CD4-positive, alpha-beta T cell (primary cell): ENCODE results near the gene ZNF507. TPM values are rescaled to one million over a fixed set of nuclear protein-coding genes. Genes with fewer than 3 reads are reported as not detected.

Source experiments
- ATAC-seq: fragments of 200-7000 bp; cut with Tn5 transposase; one replicate; pipeline ENCODE4 v1.10.0; 2022; ENCODE audit warnings: mild to moderate bottlenecking; ENCODE audit not compliant: poor library complexity
- CTCF ChIA-PET: fragments of 350-600 bp; sonication (Branson Sonifier 250); formaldehyde crosslinking; loops from one replicate; lab custom pipeline; 2021; ENCODE audit warnings: antibody characterized with exemption, inconsistent platforms; lab: Charles Lee
- POLR2A ChIA-PET: fragments of 350-600 bp; sonication (Branson Sonifier 250); formaldehyde crosslinking; loops from one replicate; lab custom pipeline; 2021; ENCODE audit warnings: antibody characterized with exemption, inconsistent platforms; lab: Charles Lee
- DNase-seq, 14 experiments: peaks; one replicate each; pipeline ENCODE4 v3.0.0-alpha.2; 2013 to 2020; ENCODE audit warnings: mixed read lengths in 2 of 14
- H3K27ac ChIP-seq, 2 donors: one replicate each; pipeline versions ENCODE4 v1.5.1 to v1.7.0; 2013; ENCODE audit warnings: low read length in 2 of 2, low read depth in 1 of 2, mild to moderate bottlenecking in 1 of 2
- H3K27me3 ChIP-seq, 2 experiments: 1 replicate in 1 of 2; 2 replicates in 1 of 2; pipeline versions ENCODE4 v1.6.1 to v1.7.0; 2013; ENCODE audit warnings: low read length in 2 of 2, control low read depth in 1 of 2, mild to moderate bottlenecking in 1 of 2, moderate library complexity in 1 of 2; ENCODE audit not compliant: insufficient read depth in 2 of 2, control insufficient read depth in 1 of 2
- H3K36me3 ChIP-seq: one replicate; pipeline ENCODE4 v1.6.1; 2013; ENCODE audit warnings: low read length, control low read depth; ENCODE audit not compliant: insufficient read depth
- H3K4me1 ChIP-seq: one replicate; pipeline ENCODE4 v1.6.1; 2013; ENCODE audit warnings: low read length, control low read depth; ENCODE audit not compliant: insufficient read depth
- H3K4me3 ChIP-seq: one replicate; pipeline ENCODE4 v1.5.1; 2013; ENCODE audit warnings: mild to moderate bottlenecking, low read length, moderate library complexity
- H3K9me3 ChIP-seq, 2 experiments: 1 replicate in 1 of 2; 2 replicates in 1 of 2; pipeline versions ENCODE4 v1.6.1 to v1.7.0; 2013; ENCODE audit warnings: low read length in 2 of 2, mild to moderate bottlenecking in 2 of 2, control low read depth in 1 of 2, moderate library complexity in 1 of 2; ENCODE audit not compliant: control insufficient read depth in 1 of 2, insufficient read depth in 1 of 2
- H3K27ac Mint-ChIP-seq: one replicate; pipeline ENCODE4 v1.8.0; 2020; ENCODE audit warnings: mixed read lengths
- H3K27me3 Mint-ChIP-seq: one replicate; pipeline ENCODE4 v1.8.0; 2021; ENCODE audit warnings: mixed read lengths
- H3K36me3 Mint-ChIP-seq: one replicate; pipeline ENCODE4 v1.8.0; 2021; ENCODE audit warnings: low read depth, mixed read lengths
- H3K4me1 Mint-ChIP-seq: one replicate; pipeline ENCODE4 v1.8.0; 2021; ENCODE audit warnings: low read depth, mixed read lengths
- H3K4me3 Mint-ChIP-seq: one replicate; pipeline ENCODE4 v1.8.0; 2020; ENCODE audit warnings: mild to moderate bottlenecking, mixed read lengths
- H3K9me3 Mint-ChIP-seq: one replicate; pipeline ENCODE4 v1.8.0; 2020; ENCODE audit warnings: mixed read lengths
- CTCF ChIP-seq: fragments of 200-600 bp; IDR thresholded peaks from one replicate; pipeline ENCODE4 v1.8.0; 2022; ENCODE audit warnings: antibody characterized with exemption, mild to moderate bottlenecking
- intact Hi-C, 2 experiments: fragments of 100-400 bp; cut with DNase I in 1 of 2; cut with micrococcal nuclease in 1 of 2; formaldehyde crosslinking; loops; one replicate each; pipeline versions ENCODE4 v1.15.1 to v1.9.0; 2023 to 2025; cut with DNase I, micrococcal nuclease
- total RNA-seq, 174 experiments: library from RNA in 2 of 174; stranded (reverse) in 2 of 174; gene quantifications; one replicate each; pipeline ENCODE4 v1.2.3 and lab custom pipeline; 2021 to 2026

Gene ZNF507
- total RNA-seq, 2 experiments from 2014 or later: 30.4 to 31.3 TPM

- H3K9me3 Mint-ChIP-seq: no peaks in the 10 kb centered on the region
- intact Hi-C loops: no loop called here
- ATAC-seq (no peak), DNase-seq (no peak)
- Histone ChIP-seq H3K4me3 (no peak overlapping the region), H3K4me1 (no peaks in the 10 kb centered on the region), H3K9me3 (no peaks in the 10 kb centered on the region), H3K36me3 (no peaks in the 10 kb centered on the region), H3K27ac (no peak overlapping the region), H3K27me3 (no peaks in the 10 kb centered on the region)
- no peaks in the 10 kb centered on the region for H3K36me3 Mint-ChIP-seq
- no peaks in the 10 kb centered on the region for H3K27me3 Mint-ChIP-seq
- H3K4me3 Mint-ChIP-seq: no peak overlapping the region
- H3K27ac Mint-ChIP-seq: no peak overlapping the region
- TF ChIP-seq CTCF: no peak
- CTCF ChIA-PET: no interaction called here
- POLR2A ChIA-PET: no interaction called here
- H3K4me1 Mint-ChIP-seq: peaks cover 4% of the 10 kb centered on the region
Measured at GRCh38 chr19:32427536-32427935, 82.1 kb downstream of the ZNF507 start.

- Mint-ChIP-seq H3K27ac (no peak overlapping the region), H3K4me3 (no peak overlapping the region), H3K27me3 (no peaks in the 10 kb centered on the region), H3K4me1 (no peaks in the 10 kb centered on the region), H3K36me3 (peaks cover 33% of the 10 kb centered on the region), H3K9me3 (no peaks in the 10 kb centered on the region)
- POLR2A ChIA-PET: no interaction called here
- H3K27ac ChIP-seq: no peak overlapping the region
- ATAC-seq (no peak), DNase-seq (no peak)
- CTCF ChIA-PET: no interaction called here
- no peak overlapping the region for H3K4me3 ChIP-seq
- intact Hi-C loops: no loop called here
- H3K36me3 ChIP-seq: no peaks in the 10 kb centered on the region
- no peaks in the 10 kb centered on the region for H3K27me3 ChIP-seq
- no peak for TF ChIP-seq CTCF
- no peaks in the 10 kb centered on the region for H3K9me3 ChIP-seq
- no peaks in the 10 kb centered on the region for H3K4me1 ChIP-seq
Measured at GRCh38 chr19:32436692-32437091, 91.3 kb downstream of the ZNF507 start.

GRCh38 chr19:32437096-32437495 lies 91.7 kb downstream of the ZNF507 start:
- DNase-seq: no peak
- TF ChIP-seq CTCF: no peak
- intact Hi-C loops: no loop called here
- H3K4me3 Mint-ChIP-seq: no peak overlapping the region
- CTCF ChIA-PET: no interaction called here
- no peaks in the 10 kb centered on the region for H3K27me3 Mint-ChIP-seq
- no peaks in the 10 kb centered on the region for H3K4me1 Mint-ChIP-seq
- Histone ChIP-seq H3K27me3 (no peaks in the 10 kb centered on the region), H3K27ac (no peak overlapping the region), H3K4me3 (no peak overlapping the region), H3K9me3 (no peaks in the 10 kb centered on the region), H3K36me3 (no peaks in the 10 kb centered on the region), H3K4me1 (no peaks in the 10 kb centered on the region)
- H3K9me3 Mint-ChIP-seq: no peaks in the 10 kb centered on the region
- ATAC-seq: no peak
- POLR2A ChIA-PET: no interaction called here
- peaks cover 33% of the 10 kb centered on the region for H3K36me3 Mint-ChIP-seq
- no peak overlapping the region for H3K27ac Mint-ChIP-seq

Other genes with a start within 250 kb of the ZNF507 start
- 1 to 10 TPM; 7.3 to 8.5 TPM for gene DPY19L3, start 60.2 kb downstream of the ZNF507 start, total RNA-seq
- gene PDCD5, start 235.6 kb downstream of the ZNF507 start, total RNA-seq: 10 to 100 TPM; 30.0 to 32.7 TPM